HepG2 (cell line): ENCODE data around the gene GPER1. TPM values are rescaled to one million over a fixed set of nuclear protein-coding genes. Genes with fewer than 3 reads are reported as not detected.

Experiments used
- CHD2 ChIP-seq: IDR thresholded peaks from 2 replicates; pipeline ENCODE4 v1.6.1; 2011; ENCODE audit warnings: low read depth, low read length, improper control_type of control experiment
- ELF1 ChIP-seq: sonication (generic); formaldehyde crosslinking; IDR thresholded peaks from 2 replicates; pipeline ENCODE4 v1.4.0; 2020; ENCODE audit warnings: missing genetic modification reagents
- ELF4 ChIP-seq: sonication (generic); formaldehyde crosslinking; IDR thresholded peaks from 2 replicates; pipeline ENCODE4 v1.5.0; 2020; ENCODE audit warnings: missing genetic modification reagents, mild to moderate bottlenecking, moderate library complexity, borderline replicate concordance
- GLI4 ChIP-seq: sonication (generic); formaldehyde crosslinking; IDR thresholded peaks from 2 replicates; pipeline ENCODE4 v1.5.1; 2020; ENCODE audit warnings: missing genetic modification reagents, mild to moderate bottlenecking, moderate library complexity, borderline replicate concordance
- JARID2 ChIP-seq: sonication (generic); formaldehyde crosslinking; IDR thresholded peaks from 2 replicates; pipeline ENCODE4 v1.8.1; 2023; ENCODE audit warnings: missing genetic modification reagents, inconsistent platforms; ENCODE audit not compliant: insufficient replicate concordance
- PLRG1 ChIP-seq: fragments of 450-650 bp; conservative IDR thresholded peaks from 2 replicates; pipeline ENCODE4 v1.6.1; 2016
- SRSF4 ChIP-seq: fragments of 200-400 bp; formaldehyde crosslinking; IDR thresholded peaks from one replicate; pipeline ENCODE4 v1.6.1; 2018; ENCODE audit warnings: mild to moderate bottlenecking, low read depth, low read length, moderate library complexity; ENCODE audit not compliant: poor library complexity, severe bottlenecking
- ZNF263 ChIP-seq: sonication (generic); formaldehyde crosslinking; IDR thresholded peaks from 2 replicates; pipeline ENCODE4 v1.4.0; 2020; ENCODE audit warnings: missing genetic modification reagents
- ZNF678 ChIP-seq: sonication (generic); formaldehyde crosslinking; IDR thresholded peaks from 2 replicates; pipeline ENCODE4 v1.4.0; 2020; ENCODE audit warnings: mild to moderate bottlenecking, missing genetic modification reagents
- polyA plus RNA-seq, 8 experiments: library from polyadenylated mRNA; depleted of rRNA in 3 of 8; stranded (reverse) in 7 of 8; unstranded in 1 of 8; fragments of >200 nt; fragmentation: Illumina TruSeq in 4 of 8; extraction: Trizol in 4 of 8; gene quantifications; 2 replicates each; pipeline versions ENCODE4 v1.2.1 to v1.2.3, GENCODE V29; 2011 to 2016; ENCODE audit warnings: low read depth in 4 of 8, missing spikeins in 1 of 8, mixed read lengths in 1 of 8; ENCODE audit not compliant: insufficient read depth in 1 of 8
- total RNA-seq, 5 experiments: library from RNA; depleted of rRNA; stranded (reverse); fragments of >200 nt; fragmentation: Illumina TruSeq; extraction: Trizol; gene quantifications; 2 replicates each; pipeline ENCODE4 v1.2.3, GENCODE V29; 2016; ENCODE audit warnings: low read depth in 1 of 5
- TF ChIP-seq, protein P1 (sequence below): sonication (generic); formaldehyde crosslinking; IDR thresholded peaks from 2 replicates; pipeline ENCODE4 v1.5.0; 2020; ENCODE audit warnings: mild to moderate bottlenecking, missing genetic modification reagents, borderline replicate concordance

Gene GPER1
- total and polyA plus RNA-seq, 2 of the 13 experiments (the other 11 are each of a cell fraction or from before 2014, with no cell fraction given): 12.7 to 19.7 TPM

DNA sequence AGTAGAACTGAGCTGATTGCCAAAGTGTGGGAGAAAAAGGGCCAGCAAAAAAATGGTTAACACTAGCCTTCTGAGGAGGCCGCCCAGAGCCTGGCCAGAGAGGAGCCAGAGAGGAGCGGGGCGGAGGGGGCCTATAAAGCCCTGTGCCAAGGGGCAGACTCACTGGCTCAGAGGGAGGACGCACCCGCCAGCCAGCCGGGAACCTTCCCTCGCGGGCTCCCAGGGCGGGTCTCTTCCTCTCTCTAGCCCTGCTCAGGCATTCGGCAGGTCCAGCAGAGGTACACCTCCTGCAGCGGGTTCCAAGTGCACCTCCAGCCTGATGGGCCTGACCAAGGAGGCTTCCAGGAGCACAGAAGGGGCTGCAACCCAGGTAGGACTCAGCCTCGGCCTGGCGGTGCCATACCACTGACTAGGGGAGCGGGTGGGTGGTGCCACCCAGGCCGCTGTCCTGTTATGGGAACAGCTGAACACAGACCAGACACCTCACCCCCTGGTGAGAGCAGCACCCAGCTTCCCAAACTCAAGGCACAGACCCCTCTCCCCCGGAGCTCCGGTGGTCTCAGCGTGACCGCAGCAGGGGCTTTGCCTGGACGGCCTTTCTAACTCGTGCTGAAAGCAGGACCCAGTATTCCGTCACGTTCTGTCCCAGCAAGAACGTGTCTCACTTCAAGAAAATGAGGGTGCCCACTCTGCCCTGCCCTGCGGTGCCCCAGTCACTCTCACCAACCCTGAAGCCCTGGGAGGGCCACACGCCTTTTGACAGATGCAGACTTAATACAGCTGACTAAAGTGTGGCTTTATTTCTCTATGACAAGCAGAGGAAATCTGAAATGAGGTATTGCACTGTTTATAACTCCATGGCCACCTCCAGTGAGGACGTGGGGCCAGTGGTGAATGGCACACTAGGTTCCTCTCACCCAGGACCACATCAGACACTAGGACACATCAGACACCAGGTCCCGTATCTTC, at the start of gene GPER1 (continued):
- TF ChIP-seq, protein P1, sequence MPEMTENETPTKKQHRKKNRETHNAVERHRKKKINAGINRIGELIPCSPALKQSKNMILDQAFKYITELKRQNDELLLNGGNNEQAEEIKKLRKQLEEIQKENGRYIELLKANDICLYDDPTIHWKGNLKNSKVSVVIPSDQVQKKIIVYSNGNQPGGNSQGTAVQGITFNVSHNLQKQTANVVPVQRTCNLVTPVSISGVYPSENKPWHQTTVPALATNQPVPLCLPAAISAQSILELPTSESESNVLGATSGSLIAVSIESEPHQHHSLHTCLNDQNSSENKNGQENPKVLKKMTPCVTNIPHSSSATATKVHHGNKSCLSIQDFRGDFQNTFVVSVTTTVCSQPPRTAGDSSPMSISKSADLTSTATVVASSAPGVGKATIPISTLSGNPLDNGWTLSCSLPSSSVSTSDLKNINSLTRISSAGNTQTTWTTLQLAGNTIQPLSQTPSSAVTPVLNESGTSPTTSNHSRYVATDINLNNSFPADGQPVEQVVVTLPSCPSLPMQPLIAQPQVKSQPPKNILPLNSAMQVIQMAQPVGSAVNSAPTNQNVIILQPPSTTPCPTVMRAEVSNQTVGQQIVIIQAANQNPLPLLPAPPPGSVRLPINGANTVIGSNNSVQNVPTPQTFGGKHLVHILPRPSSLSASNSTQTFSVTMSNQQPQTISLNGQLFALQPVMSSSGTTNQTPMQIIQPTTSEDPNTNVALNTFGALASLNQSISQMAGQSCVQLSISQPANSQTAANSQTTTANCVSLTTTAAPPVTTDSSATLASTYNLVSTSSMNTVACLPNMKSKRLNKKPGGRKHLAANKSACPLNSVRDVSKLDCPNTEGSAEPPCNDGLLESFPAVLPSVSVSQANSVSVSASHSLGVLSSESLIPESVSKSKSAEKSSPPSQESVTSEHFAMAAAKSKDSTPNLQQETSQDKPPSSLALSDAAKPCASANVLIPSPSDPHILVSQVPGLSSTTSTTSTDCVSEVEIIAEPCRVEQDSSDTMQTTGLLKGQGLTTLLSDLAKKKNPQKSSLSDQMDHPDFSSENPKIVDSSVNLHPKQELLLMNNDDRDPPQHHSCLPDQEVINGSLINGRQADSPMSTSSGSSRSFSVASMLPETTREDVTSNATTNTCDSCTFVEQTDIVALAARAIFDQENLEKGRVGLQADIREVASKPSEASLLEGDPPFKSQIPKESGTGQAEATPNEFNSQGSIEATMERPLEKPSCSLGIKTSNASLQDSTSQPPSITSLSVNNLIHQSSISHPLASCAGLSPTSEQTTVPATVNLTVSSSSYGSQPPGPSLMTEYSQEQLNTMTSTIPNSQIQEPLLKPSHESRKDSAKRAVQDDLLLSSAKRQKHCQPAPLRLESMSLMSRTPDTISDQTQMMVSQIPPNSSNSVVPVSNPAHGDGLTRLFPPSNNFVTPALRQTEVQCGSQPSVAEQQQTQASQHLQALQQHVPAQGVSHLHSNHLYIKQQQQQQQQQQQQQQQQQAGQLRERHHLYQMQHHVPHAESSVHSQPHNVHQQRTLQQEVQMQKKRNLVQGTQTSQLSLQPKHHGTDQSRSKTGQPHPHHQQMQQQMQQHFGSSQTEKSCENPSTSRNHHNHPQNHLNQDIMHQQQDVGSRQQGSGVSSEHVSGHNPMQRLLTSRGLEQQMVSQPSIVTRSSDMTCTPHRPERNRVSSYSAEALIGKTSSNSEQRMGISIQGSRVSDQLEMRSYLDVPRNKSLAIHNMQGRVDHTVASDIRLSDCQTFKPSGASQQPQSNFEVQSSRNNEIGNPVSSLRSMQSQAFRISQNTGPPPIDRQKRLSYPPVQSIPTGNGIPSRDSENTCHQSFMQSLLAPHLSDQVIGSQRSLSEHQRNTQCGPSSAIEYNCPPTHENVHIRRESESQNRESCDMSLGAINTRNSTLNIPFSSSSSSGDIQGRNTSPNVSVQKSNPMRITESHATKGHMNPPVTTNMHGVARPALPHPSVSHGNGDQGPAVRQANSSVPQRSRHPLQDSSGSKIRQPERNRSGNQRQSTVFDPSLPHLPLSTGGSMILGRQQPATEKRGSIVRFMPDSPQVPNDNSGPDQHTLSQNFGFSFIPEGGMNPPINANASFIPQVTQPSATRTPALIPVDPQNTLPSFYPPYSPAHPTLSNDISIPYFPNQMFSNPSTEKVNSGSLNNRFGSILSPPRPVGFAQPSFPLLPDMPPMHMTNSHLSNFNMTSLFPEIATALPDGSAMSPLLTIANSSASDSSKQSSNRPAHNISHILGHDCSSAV: no peak
- TF ChIP-seq GLI4: no peak
- no peak for TF ChIP-seq PLRG1
- no peak for TF ChIP-seq ZNF678 (CRISPR knock-in tag)
- peak; percentile 97 for TF ChIP-seq ZNF263 (CRISPR knock-in tag)
- TF ChIP-seq ELF1 (CRISPR knock-in tag): no peak
- no peak for TF ChIP-seq CHD2
- no peak for TF ChIP-seq ELF4 (CRISPR knock-in tag)
- TF ChIP-seq SRSF4: no peak
- TF ChIP-seq JARID2 (CRISPR knock-in tag): no peak
